AG04450 (cell line): ENCODE data around the gene XRN1. TPM values are rescaled to one million over a fixed set of nuclear protein-coding genes. Genes with fewer than 3 reads are reported as not detected.

Source experiments
- CTCF ChIA-PET: fragments of 300-600, 350-600 bp; formaldehyde crosslinking; extraction: SDS; loops from one replicate; lab custom pipeline; 2022; ENCODE audit warnings: antibody characterized with exemption, inconsistent platforms; lab: Charles Lee
- POLR2A ChIA-PET: fragments of 350-600 bp; formaldehyde crosslinking; extraction: SDS; loops from one replicate; lab custom pipeline; 2021; ENCODE audit warnings: antibody characterized with exemption, inconsistent platforms; lab: Yijun Ruan, JAX
- DNase-seq: peaks from one replicate; pipeline ENCODE4 v3.0.0-alpha.2; 2011; ENCODE audit warnings: low read depth, low spot score
- H3K27ac ChIP-seq: one replicate; pipeline ENCODE4 v1.5.1; 2012; ENCODE audit warnings: low read depth, low read length, control low read depth
- H3K27me3 ChIP-seq: one replicate; pipeline ENCODE4 v1.6.0; 2012; ENCODE audit warnings: low read length; ENCODE audit not compliant: control insufficient read depth, insufficient read depth
- H3K4me3 ChIP-seq: 2 replicates; pipeline ENCODE4 v1.5.1; 2011; ENCODE audit warnings: mild to moderate bottlenecking, low read depth, low read length, control low read depth
- H3K9me3 ChIP-seq: 2 replicates; pipeline ENCODE4 v1.5.1; 2012; ENCODE audit warnings: low read length; ENCODE audit not compliant: control insufficient read depth, insufficient read depth
- CTCF ChIP-seq: IDR thresholded peaks from 2 replicates; pipeline ENCODE4 v1.5.1; 2011; ENCODE audit warnings: low read depth, low read length, control low read depth, inconsistent platforms
- polyA plus RNA-seq: library from polyadenylated mRNA; depleted of rRNA; stranded (reverse); fragments of >200 nt; gene quantifications from 2 replicates; pipeline ENCODE4 v1.2.3, GENCODE V29; 2011

XRN1 gene
- polyA plus RNA-seq, 1 experiment = 36.9 TPM

- POLR2A ChIA-PET = no interaction called here
- no peak for DNase-seq
- TF ChIP-seq CTCF = peak; percentile 64
These were observed 167.8 kb downstream of the XRN1 start for GRCh38 chr3:142279965-142280590.

GRCh38 chr3:142278451-142278850, 169.4 kb downstream of the XRN1 start:
- no peak for TF ChIP-seq CTCF
- ChIA-PET POLR2A (no interaction called here), CTCF (interaction anchor here (2.0 to 5.8 kb wide), 6 partner anchors 48 to 153 kb away, joined by 6 to 125 read pairs (median 16); no protein-coding TSS in a partner anchor)
- no peak overlapping the region for H3K4me3 ChIP-seq
- no peak for DNase-seq
- H3K27ac ChIP-seq = no peak overlapping the region
- H3K9me3 ChIP-seq = no peaks in the 10 kb centered on the region; the same call in 1 of the 2 replicates
- H3K27me3 ChIP-seq = no peaks in the 10 kb centered on the region

More at GRCh38 chr3:142279965-142280590, 167.8 kb downstream of the XRN1 start:
- Histone ChIP-seq H3K27ac (no peak overlapping the region), H3K9me3 (no peaks in the 10 kb centered on the region; the same call in 1 of the 2 replicates), H3K4me3 (no peak overlapping the region), H3K27me3 (no peaks in the 10 kb centered on the region)
- CTCF ChIA-PET = interaction anchor here (0.7 to 5.8 kb wide), 35 partner anchors 10 to 405 kb away, joined by 3 to 125 read pairs (median 4); no protein-coding TSS in a partner anchor

GRCh38 chr3:142276781-142277180, 171.1 kb downstream of the XRN1 start:
- H3K27ac ChIP-seq = no peak overlapping the region
- DNase-seq = no peak
- H3K27me3 ChIP-seq = no peaks in the 10 kb centered on the region
- ChIA-PET CTCF (interaction anchor here (0.7 to 1.9 kb wide), 5 partner anchors 61 to 539 kb away, joined by 3 to 12 read pairs (median 4); partner anchors contain the start of gene RNF7), POLR2A (no interaction called here)
- H3K9me3 ChIP-seq = no peaks in the 10 kb centered on the region; the same call in 1 of the 2 replicates
- H3K4me3 ChIP-seq = no peak overlapping the region
- TF ChIP-seq CTCF = no peak

GRCh38 chr3:142275856-142276255, 172.0 kb downstream of the XRN1 start:
- H3K4me3 ChIP-seq = no peak overlapping the region
- no peaks in the 10 kb centered on the region for H3K27me3 ChIP-seq
- peak; percentile 50 for DNase-seq
- POLR2A ChIA-PET = no interaction called here
- CTCF ChIA-PET = interaction anchor here (1.9 kb wide), 1 partner anchor 95 kb away, joined by 12 read pairs; no protein-coding TSS in a partner anchor
- no peak overlapping the region for H3K27ac ChIP-seq
- no peaks in the 10 kb centered on the region; the same call in 1 of the 2 replicates for H3K9me3 ChIP-seq
- no peak for TF ChIP-seq CTCF

GRCh38 chr3:142274908-142275307, 172.9 kb downstream of the XRN1 start:
- H3K9me3 ChIP-seq = no peaks in the 10 kb centered on the region; the same call in 1 of the 2 replicates
- no peak overlapping the region for H3K27ac ChIP-seq
- no peak for TF ChIP-seq CTCF
- no peak overlapping the region for H3K4me3 ChIP-seq
- no peak for DNase-seq
- H3K27me3 ChIP-seq = no peaks in the 10 kb centered on the region
- ChIA-PET CTCF (no interaction called here), POLR2A (no interaction called here)
